GM12878 (cell line): ENCODE measurements around the gene TRAPPC6A. TPM values are rescaled to one million over a fixed set of nuclear protein-coding genes. Genes with fewer than 3 reads are reported as not detected.

ENCODE experiments used
- ATAC-seq: fragments of 200-7000 bp; cut with Tn5 transposase; 3 replicates; pipeline ENCODE4 v1.9.1; 2020; ENCODE audit warnings: mild to moderate bottlenecking, moderate library complexity
- BruUV-seq: library from RNA; stranded (reverse); fragments of 400-500 nt; replicated peaks from 2 replicates; lab custom pipeline; 2021; lab: Mats Ljungman, UMichigan
- CTCF ChIA-PET: fragments of 300-600 bp; sonication (Branson Sonifier 250); formaldehyde crosslinking; extraction: SDS; loops from one replicate; lab custom pipeline; 2021; ENCODE audit warnings: inconsistent platforms; lab: Yijun Ruan, JAX
- POLR2A ChIA-PET: fragments of 350-600 bp; formaldehyde crosslinking; extraction: SDS; loops from one replicate; lab custom pipeline; 2021; ENCODE audit warnings: inconsistent platforms; lab: Charles Lee
- RAD21 ChIA-PET: fragments of 300-600 bp; sonication (Branson Sonifier 250); formaldehyde crosslinking; loops from one replicate; lab custom pipeline; 2023; ENCODE audit warnings: antibody characterized with exemption; ENCODE audit not compliant: unreplicated experiment; lab: Charles Lee
- SMC1A ChIA-PET: fragments of 300-600 bp; sonication (Branson Sonifier 250); formaldehyde crosslinking; loops from one replicate; lab custom pipeline; 2023; ENCODE audit not compliant: unreplicated experiment, uncharacterized antibody; lab: Charles Lee
- DNase-seq: peaks from one replicate; pipeline ENCODE4 v3.0.0-alpha.2; 2011; ENCODE audit warnings: low read depth, low spot score
- FAIRE-seq: peaks from 3 replicates; lab custom pipeline; 2011; peaks lifted over from hg19 to GRCh38; lab: Jason Lieb, UNC
- H2AFZ ChIP-seq: 2 replicates; pipeline ENCODE4 v1.6.0; 2011; ENCODE audit warnings: low read depth, low read length, control low read depth; ENCODE audit not compliant: control insufficient read depth
- H3K27ac ChIP-seq: 2 replicates; pipeline ENCODE4 v1.5.1; 2011; ENCODE audit warnings: control low read depth; ENCODE audit not compliant: control insufficient read depth, insufficient read depth
- H3K27me3 ChIP-seq, 2 experiments: replicated peaks in 1 of 2; 2 replicates each; pipeline versions ENCODE4 v1.6.0 to v1.6.1; 2011; ENCODE audit warnings: low read length in 1 of 2; ENCODE audit not compliant: control insufficient read depth in 2 of 2, insufficient read depth in 2 of 2
- H3K36me3 ChIP-seq, 2 experiments: 2 replicates each; pipeline ENCODE4 v1.5.1; 2011; ENCODE audit warnings: low read length in 1 of 2; ENCODE audit not compliant: control insufficient read depth in 2 of 2, insufficient read depth in 2 of 2
- H3K4me1 ChIP-seq: 2 replicates; pipeline ENCODE4 v1.6.1; 2011; ENCODE audit warnings: mild to moderate bottlenecking, low read length, moderate library complexity, mixed read lengths; ENCODE audit not compliant: control insufficient read depth, insufficient read depth
- H3K4me2 ChIP-seq: 2 replicates; pipeline ENCODE4 v1.6.0; 2011; ENCODE audit warnings: control low read depth; ENCODE audit not compliant: control insufficient read depth, insufficient read depth
- H3K4me3 ChIP-seq: fragments of 200-600 bp; sonication (generic); 2 replicates; pipeline ENCODE4 v1.5.1; 2016
- H3K79me2 ChIP-seq: 2 replicates; pipeline ENCODE4 v1.6.0; 2011; ENCODE audit warnings: low read length; ENCODE audit not compliant: control insufficient read depth, insufficient read depth
- H3K9ac ChIP-seq: 2 replicates; pipeline ENCODE4 v1.8.0; 2011; ENCODE audit warnings: low read length, control low read depth, mixed read lengths; ENCODE audit not compliant: control insufficient read depth, insufficient read depth
- H3K9me3 ChIP-seq: replicated peaks from 3 replicates; pipeline ENCODE4 v1.5.1; 2011; ENCODE audit warnings: mild to moderate bottlenecking, low read length; ENCODE audit not compliant: control insufficient read depth, insufficient read depth
- H4K20me1 ChIP-seq: 2 replicates; pipeline ENCODE4 v1.6.0; 2011; ENCODE audit not compliant: control insufficient read depth, insufficient read depth
- BACH1 ChIP-seq: fragments of 450-650 bp; IDR thresholded peaks from 2 replicates; pipeline ENCODE4 v1.6.1; 2017; ENCODE audit warnings: mild to moderate bottlenecking, borderline replicate concordance
- CEBPZ ChIP-seq: fragments of 150-350 bp; IDR thresholded peaks from 2 replicates; pipeline ENCODE4 v1.6.1; 2016; ENCODE audit warnings: low read depth, low read length
- CHD1 ChIP-seq: IDR thresholded peaks from 2 replicates; pipeline ENCODE4 v1.6.1; 2012; ENCODE audit warnings: low read depth, low read length, improper control_type of control experiment
- GABPA ChIP-seq: IDR thresholded peaks from 2 replicates; pipeline ENCODE4 v1.6.1; 2014; ENCODE audit warnings: antibody characterized with exemption, low read depth, mild to moderate bottlenecking, inconsistent platforms
- HDAC6 ChIP-seq: fragments of 200-600 bp; sonication (generic); IDR thresholded peaks from one replicate; pipeline ENCODE4 v1.8.0; 2017; ENCODE audit warnings: antibody characterized with exemption; ENCODE audit not compliant: unreplicated experiment
- IRF4 ChIP-seq: IDR thresholded peaks from 2 replicates; pipeline ENCODE4 v1.6.1; 2011; ENCODE audit warnings: low read depth, low read length
- NFIC ChIP-seq: IDR thresholded peaks from 2 replicates; pipeline ENCODE4 v1.6.1; 2012; ENCODE audit warnings: low read depth, mild to moderate bottlenecking, inconsistent platforms, low read length, moderate library complexity
- NFXL1 ChIP-seq: fragments of 450-650 bp; IDR thresholded peaks from 2 replicates; pipeline ENCODE4 v1.6.1; 2017; ENCODE audit warnings: antibody characterized with exemption, mild to moderate bottlenecking, borderline replicate concordance
- RBBP5 ChIP-seq: fragments of 200-600 bp; sonication (generic); conservative IDR thresholded peaks from 2 replicates; pipeline ENCODE4 v1.6.1; 2016
- RCOR1 ChIP-seq: conservative IDR thresholded peaks from 2 replicates; pipeline ENCODE4 v1.6.1; 2012; ENCODE audit warnings: low read depth, low read length, improper control_type of control experiment
- RELA ChIP-seq: fragments of 450-650 bp; IDR thresholded peaks from 2 replicates; pipeline ENCODE4 v1.8.0; 2014; ENCODE audit warnings: borderline replicate concordance; ENCODE audit not compliant: partially characterized antibody
- SREBF1 ChIP-seq: IDR thresholded peaks from 2 replicates; pipeline ENCODE4 v1.6.1; 2012; ENCODE audit warnings: mild to moderate bottlenecking, low read length
- TAF1 ChIP-seq: IDR thresholded peaks from 2 replicates; pipeline ENCODE4 v1.6.1; 2011; ENCODE audit warnings: mild to moderate bottlenecking, low read depth, low read length, borderline replicate concordance
- YY1 ChIP-seq: IDR thresholded peaks from 2 replicates; pipeline ENCODE4 v1.6.1; 2011; ENCODE audit warnings: low read depth, mild to moderate bottlenecking, low read length
- ZBTB4 ChIP-seq: fragments of 450-650 bp; formaldehyde crosslinking; IDR thresholded peaks from 2 replicates; pipeline ENCODE4 v1.4.0; 2022; ENCODE audit warnings: mild to moderate bottlenecking, moderate library complexity
- ZNF274 ChIP-seq: IDR thresholded peaks from one replicate; pipeline ENCODE4 v1.8.0; 2011; ENCODE audit not compliant: insufficient read length, insufficient read depth
- WGBS: methylation state at CpG from one replicate; pipeline ENCODE4 v1.1.6; 2016; ENCODE audit warnings: low lambda C conversion rate; ENCODE audit not compliant: insufficient replicate concordance, insufficient coverage; ENCODE audit errors: missing lambda C conversion rate; 5-methylcytosine and 5-hydroxymethylcytosine counted together
- in situ Hi-C: fragments of 300-500 bp; cut with MboI; formaldehyde crosslinking; loops from 9 replicates; pipeline ENCODE4 v1.14.3; 2018; ENCODE audit warnings: mixed read lengths
- intact Hi-C: fragments of 100-400 bp; cut with micrococcal nuclease; formaldehyde crosslinking; loops from one replicate; pipeline ENCODE4 v1.14.2; 2022; ENCODE audit not compliant: unreplicated experiment
- polyA plus RNA-seq, 11 experiments: library from polyadenylated mRNA; depleted of rRNA in 4 of 11; unstranded in 6 of 11; stranded (reverse) in 5 of 11; fragments of >200 nt; fragmentation: Nextera tagmentation in 4 of 11; fragmentation: Illumina TruSeq in 1 of 11; extraction: Ambion mirVana in 4 of 11; extraction: Trizol in 1 of 11; gene quantifications; 1 replicate in 1 of 11; 2 replicates in 10 of 11; pipeline versions ENCODE4 v1.2.1 to v1.2.3, GENCODE V29; 2011 to 2016; ENCODE audit warnings: inconsistent platforms in 2 of 11, missing spikeins in 2 of 11, low read depth in 1 of 11
- total RNA-seq, 4 experiments: library from RNA; depleted of rRNA in 3 of 4; stranded (reverse); fragments of >200 nt in 3 of 4; fragmentation: Illumina TruSeq in 1 of 4; extraction: Trizol in 1 of 4; gene quantifications; 2 replicates each; pipeline versions ENCODE4 v1.2.1 to v1.2.3, GENCODE V29; 2013 to 2021
- TF ChIP-seq, protein P1 (sequence below): fragments of 450-650 bp; IDR thresholded peaks from 2 replicates; pipeline ENCODE4 v1.6.1; 2016; ENCODE audit warnings: mild to moderate bottlenecking

The TRAPPC6A gene
- total and polyA plus RNA-seq, 10 of the 15 experiments (the other 5 are each of a cell fraction or from before 2014, with no cell fraction given), result 1.8 to 83.9 (median 35.8) TPM

DNA sequence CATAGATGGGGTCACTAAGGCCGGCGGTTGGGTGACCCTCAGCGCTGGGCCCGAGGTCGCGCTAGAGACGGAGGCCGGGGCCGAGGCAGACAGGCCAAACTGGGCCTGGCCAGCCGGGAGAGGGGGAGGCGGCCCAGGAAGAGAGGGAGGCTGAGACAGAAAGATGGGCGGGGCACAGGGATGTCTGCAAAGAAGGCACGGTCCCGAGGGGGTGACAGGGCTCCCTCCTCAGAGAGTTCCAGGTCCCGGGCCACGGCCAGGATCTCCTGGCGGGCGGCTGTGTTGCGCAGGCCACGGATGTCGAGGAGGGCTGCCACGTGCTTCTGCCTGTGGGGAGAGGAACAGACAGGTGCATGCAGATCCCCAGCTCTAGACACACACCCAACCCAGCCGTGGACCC, 35.0 kb upstream of the TRAPPC6A start (continued):
- TF ChIP-seq, protein P1, sequence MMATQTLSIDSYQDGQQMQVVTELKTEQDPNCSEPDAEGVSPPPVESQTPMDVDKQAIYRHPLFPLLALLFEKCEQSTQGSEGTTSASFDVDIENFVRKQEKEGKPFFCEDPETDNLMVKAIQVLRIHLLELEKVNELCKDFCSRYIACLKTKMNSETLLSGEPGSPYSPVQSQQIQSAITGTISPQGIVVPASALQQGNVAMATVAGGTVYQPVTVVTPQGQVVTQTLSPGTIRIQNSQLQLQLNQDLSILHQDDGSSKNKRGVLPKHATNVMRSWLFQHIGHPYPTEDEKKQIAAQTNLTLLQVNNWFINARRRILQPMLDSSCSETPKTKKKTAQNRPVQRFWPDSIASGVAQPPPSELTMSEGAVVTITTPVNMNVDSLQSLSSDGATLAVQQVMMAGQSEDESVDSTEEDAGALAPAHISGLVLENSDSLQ, result no peak
- no peak for TF ChIP-seq RBBP5
- no peak for TF ChIP-seq CEBPZ
- TF ChIP-seq, all 136 proteins: peak for 0

GRCh38 chr19:45211751-45212381, 33.8 kb upstream of the TRAPPC6A start:
- Histone ChIP-seq H3K4me3 (no peak overlapping the region), H3K27me3 (peaks cover 0 to 2% of the 10 kb centered on the region in 2 experiments), H3K4me2 (no peak overlapping the region), H3K36me3 (no peaks in the 10 kb centered on the region), H3K9ac (no peak overlapping the region), H2AFZ (no peak overlapping the region), H3K4me1 (no peaks in the 10 kb centered on the region), H3K79me2 (no peaks in the 10 kb centered on the region), H3K27ac (no peak overlapping the region), H3K9me3 (no peaks in the 10 kb centered on the region), H4K20me1 (no peaks in the 10 kb centered on the region)
- no peak for FAIRE-seq
- intact Hi-C loops (no loop called here), in situ Hi-C loops (no loop called here)
- 39% methylated on average over 15 of the region's 17 CpGs for WGBS
- ATAC-seq, result no peak
- ChIA-PET RAD21 (interaction anchor here (0.7 kb wide), 1 partner anchor 117 kb away, joined by 3 read pairs; no protein-coding TSS in a partner anchor), SMC1A (no interaction called here), CTCF (no interaction called here), POLR2A (interaction anchor here (0.6 kb wide), 1 partner anchor 14 kb away, joined by 4 read pairs; no protein-coding TSS in a partner anchor)
- no peak for DNase-seq
- no TSS peak for BruUV-seq
- TF ChIP-seq ZBTB4 (CRISPR knock-in tag), result no peak
- no peak for TF ChIP-seq CHD1
- no peak for TF ChIP-seq YY1
- no peak for TF ChIP-seq RELA
- no peak for TF ChIP-seq NFIC
- no peak for TF ChIP-seq TAF1
- TF ChIP-seq ZNF274, result no peak
- no peak for TF ChIP-seq IRF4
- TF ChIP-seq BACH1, result no peak
- no peak for TF ChIP-seq RCOR1
- no peak for TF ChIP-seq NFXL1
- TF ChIP-seq GABPA, result no peak
- TF ChIP-seq HDAC6, result no peak
- no peak for TF ChIP-seq SREBF1
